Measurements from ENCODE around the gene UNC93A. TPM values are rescaled to one million over a fixed set of nuclear protein-coding genes. Genes with fewer than 3 reads are reported as not detected.
"Not testable (repeated sequence)": the region's sequence is repeated elsewhere in the genome, so short reads cannot be mapped to it uniquely, and the experiment has no call there.

The UNC93A gene
- polyA plus RNA-seq, 2 donors: 3.6 to 4.7 TPM

DNA sequence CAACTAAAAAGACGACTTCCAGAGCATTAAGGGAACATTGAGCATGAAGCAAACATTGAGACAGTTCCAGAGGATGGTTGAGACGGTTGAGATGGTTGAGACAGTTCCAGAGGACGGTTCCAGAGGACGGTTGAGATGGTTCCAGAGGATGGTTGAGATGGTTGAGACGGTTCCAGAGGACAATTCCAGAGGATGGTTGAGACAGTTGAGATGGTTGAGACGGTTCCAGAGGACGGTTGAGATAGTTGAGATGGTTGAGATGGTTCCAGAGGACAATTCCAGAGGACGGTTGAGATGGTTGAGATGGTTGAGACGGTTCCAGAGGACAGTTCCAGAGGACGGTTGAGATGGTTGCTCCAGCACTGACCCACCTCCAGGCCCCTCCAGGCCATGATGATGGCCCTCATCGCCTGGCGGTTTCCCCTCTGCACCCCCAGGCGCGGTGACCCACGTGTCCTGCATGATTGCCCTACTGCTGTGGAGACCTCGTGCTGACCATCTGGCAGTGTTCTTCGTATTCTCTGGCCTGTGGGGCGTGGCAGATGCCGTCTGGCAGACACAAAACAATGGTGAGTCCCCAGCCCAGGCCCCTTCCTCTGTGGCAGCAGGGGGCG is 16.3 kb downstream of the UNC93A start:
- Histone ChIP-seq H3K27ac (ENCODE audit: low read depth in 2 of 2, low read length in 1 of 2) (no peak overlapping the region), H3K36me3 (ENCODE audit: control insufficient read depth in 2 of 2, insufficient read depth in 2 of 2, low read length in 1 of 2) (no peaks in the 10 kb centered on the region), H3K9me3 (ENCODE audit: control insufficient read depth in 2 of 2, insufficient read depth in 1 of 2, low read depth in 1 of 2, low read length in 1 of 2) (no peaks in the 10 kb centered on the region), H3K4me1 (ENCODE audit: control insufficient read depth in 2 of 2, insufficient read depth in 2 of 2, low read length in 1 of 2) (peaks cover 0 to 2% of the 10 kb centered on the region in 2 donors), H3K4me3 (ENCODE audit: low read depth in 1 of 2, low read length in 2 of 2) (no peak overlapping the region), H3K27me3 (ENCODE audit: control insufficient read depth in 1 of 2, insufficient read depth in 2 of 2, low read length in 2 of 2) (no peaks in the 10 kb centered on the region)
- WGBS, 2 donors: 84 to 89% methylated on average over 20 of the region's 20 CpGs

DNA sequence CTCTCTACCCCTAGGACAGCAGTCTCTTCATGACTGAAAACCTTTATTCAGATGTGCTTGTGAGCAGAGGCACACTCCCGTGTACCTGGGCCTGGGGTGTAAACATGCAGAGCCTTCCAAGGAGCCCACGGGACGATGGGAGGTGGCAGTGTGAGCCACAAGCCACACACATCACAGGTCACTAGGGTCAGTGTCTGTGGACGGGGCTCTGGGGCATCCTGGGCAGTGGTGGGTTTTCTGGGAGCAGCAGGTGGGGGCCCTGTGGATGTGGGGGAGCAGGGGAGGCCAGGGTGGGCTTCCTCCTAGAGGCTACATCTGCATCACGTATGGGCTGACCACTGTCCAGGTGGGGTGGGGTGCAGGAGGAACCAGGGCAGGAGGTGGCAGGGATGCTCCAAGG is 17.1 kb downstream of the UNC93A start:
- no peak overlapping the region for H3K27ac ChIP-seq (ENCODE audit: low read depth in 2 of 2, low read length in 1 of 2)
- no peaks in the 10 kb centered on the region for H3K9me3 ChIP-seq (ENCODE audit: control insufficient read depth in 2 of 2, insufficient read depth in 1 of 2, low read depth in 1 of 2, low read length in 1 of 2)
- H3K36me3 ChIP-seq (ENCODE audit: control insufficient read depth in 2 of 2, insufficient read depth in 2 of 2, low read length in 1 of 2): no peaks in the 10 kb centered on the region
- no peak overlapping the region for H3K4me3 ChIP-seq (ENCODE audit: low read depth in 1 of 2, low read length in 2 of 2)
- H3K4me1 ChIP-seq (ENCODE audit: control insufficient read depth in 2 of 2, insufficient read depth in 2 of 2, low read length in 1 of 2): peaks cover 0 to 2% of the 10 kb centered on the region in 2 donors
- no peaks in the 10 kb centered on the region for H3K27me3 ChIP-seq (ENCODE audit: control insufficient read depth in 1 of 2, insufficient read depth in 2 of 2, low read length in 2 of 2)
- 83 to 84% methylated on average over 5 of the region's 5 CpGs for WGBS, 2 donors

DNA sequence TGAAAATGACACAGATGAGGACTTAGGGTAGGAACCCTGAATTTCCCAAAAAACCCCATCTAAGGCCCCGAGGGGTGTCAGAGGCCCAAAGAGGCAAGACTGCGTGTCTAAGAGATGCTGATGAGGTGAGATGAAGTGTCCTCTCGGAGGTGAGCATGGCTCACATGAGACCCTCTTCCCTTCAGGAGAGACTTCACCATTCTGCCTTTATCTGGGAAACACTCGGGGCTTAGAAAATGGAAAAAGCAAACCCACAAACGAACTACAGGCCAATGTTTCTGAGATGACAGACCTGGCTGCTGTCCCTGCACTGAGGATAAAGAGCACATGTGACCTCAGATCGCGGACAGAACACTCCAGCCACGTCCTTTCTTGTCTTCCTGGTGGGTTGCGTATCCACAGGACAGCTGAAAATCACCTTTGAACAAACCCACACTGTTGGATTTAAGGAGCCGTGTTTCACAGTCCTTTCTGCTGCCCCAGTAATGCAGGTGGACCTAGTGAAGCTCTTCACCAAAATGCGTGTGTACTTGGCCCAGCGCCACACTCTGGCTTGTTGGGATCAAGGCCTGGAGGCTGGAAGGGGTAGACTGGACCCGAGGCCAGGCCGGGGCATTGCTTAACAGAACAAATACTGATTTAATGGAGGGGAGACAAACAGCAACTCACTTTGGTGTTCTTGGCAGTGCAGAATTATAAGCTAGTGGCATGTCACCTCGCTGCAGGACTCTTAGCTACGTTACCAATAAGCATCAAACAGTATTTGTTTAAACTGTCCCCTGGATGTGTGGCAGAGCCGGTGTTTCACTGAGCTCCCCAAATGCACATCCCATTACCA is 18.5 kb downstream of the UNC93A start:
- H3K27me3 ChIP-seq (ENCODE audit: control insufficient read depth in 1 of 2, insufficient read depth in 2 of 2, low read length in 2 of 2); H3K9me3 ChIP-seq (ENCODE audit: control insufficient read depth in 2 of 2, insufficient read depth in 1 of 2, low read depth in 1 of 2, low read length in 1 of 2); H3K4me3 ChIP-seq (ENCODE audit: low read depth in 1 of 2, low read length in 2 of 2); H3K27ac ChIP-seq (ENCODE audit: low read depth in 2 of 2, low read length in 1 of 2); H3K4me1 ChIP-seq (ENCODE audit: control insufficient read depth in 2 of 2, insufficient read depth in 2 of 2, low read length in 1 of 2); H3K36me3 ChIP-seq (ENCODE audit: control insufficient read depth in 2 of 2, insufficient read depth in 2 of 2, low read length in 1 of 2): not testable (repeated sequence)
- 65 to 81% methylated on average over 13 to 16 of the region's 17 CpGs for WGBS, 2 donors

DNA sequence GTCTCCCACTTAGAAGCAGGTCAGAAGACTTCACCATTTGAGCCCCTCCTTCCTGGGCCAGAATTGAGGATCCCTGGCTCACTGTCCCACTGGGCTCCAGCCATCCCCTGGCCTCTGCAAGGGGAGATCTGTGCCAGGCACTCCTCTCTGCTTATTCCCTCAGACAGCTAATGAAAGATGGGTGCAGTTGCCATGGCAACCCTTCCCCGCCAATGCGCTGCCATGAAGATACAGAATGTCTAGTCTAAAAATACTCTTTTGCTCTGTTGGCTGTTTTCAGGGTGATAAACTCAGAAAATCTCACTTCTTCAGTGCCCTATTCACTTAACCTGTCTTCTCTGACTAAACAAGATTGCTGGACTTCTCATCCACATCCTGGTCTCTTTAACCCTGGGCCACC is 20.2 kb downstream of the UNC93A start:
- 46 to 82% methylated on average over 2 of the region's 2 CpGs for WGBS, 2 donors
- H3K27me3 ChIP-seq (ENCODE audit: control insufficient read depth in 1 of 2, insufficient read depth in 2 of 2, low read length in 2 of 2): no peaks in the 10 kb centered on the region

DNA sequence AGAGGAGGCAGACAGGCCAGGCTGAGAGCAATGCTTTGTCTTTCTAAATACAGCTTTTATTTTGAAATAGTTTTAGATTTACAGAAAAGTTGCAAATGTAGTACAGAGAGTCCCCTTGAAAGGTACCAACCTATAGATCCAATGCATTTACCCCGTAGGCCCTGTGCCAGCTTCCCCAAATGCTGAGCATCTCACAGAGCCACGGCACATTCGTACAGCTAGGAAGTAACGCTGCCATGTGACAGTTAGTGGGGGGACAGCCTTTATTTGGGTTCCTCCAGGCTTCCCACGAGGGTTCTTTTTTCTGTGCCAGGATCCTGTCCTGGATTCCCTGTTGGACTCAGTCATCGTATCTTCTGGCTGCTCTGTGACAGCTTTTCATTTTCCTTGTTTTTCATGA is 20.6 kb downstream of the UNC93A start:
- not testable (repeated sequence) for H3K4me1 ChIP-seq (ENCODE audit: control insufficient read depth in 2 of 2, insufficient read depth in 2 of 2, low read length in 1 of 2); H3K4me3 ChIP-seq (ENCODE audit: low read depth in 1 of 2, low read length in 2 of 2); H3K36me3 ChIP-seq (ENCODE audit: control insufficient read depth in 2 of 2, insufficient read depth in 2 of 2, low read length in 1 of 2); H3K27ac ChIP-seq (ENCODE audit: low read depth in 2 of 2, low read length in 1 of 2); H3K9me3 ChIP-seq (ENCODE audit: control insufficient read depth in 2 of 2, insufficient read depth in 1 of 2, low read depth in 1 of 2, low read length in 1 of 2); H3K27me3 ChIP-seq (ENCODE audit: control insufficient read depth in 1 of 2, insufficient read depth in 2 of 2, low read length in 2 of 2)
- WGBS, 2 donors: 71 to 75% methylated on average over 6 of the region's 6 CpGs

More for the DNA sequence above, 20.2 kb downstream of the UNC93A start:
- Histone ChIP-seq H3K36me3 (ENCODE audit: control insufficient read depth in 2 of 2, insufficient read depth in 2 of 2, low read length in 1 of 2) (no peaks in the 10 kb centered on the region), H3K27ac (ENCODE audit: low read depth in 2 of 2, low read length in 1 of 2) (no peak overlapping the region), H3K9me3 (ENCODE audit: control insufficient read depth in 2 of 2, insufficient read depth in 1 of 2, low read depth in 1 of 2, low read length in 1 of 2) (no peaks in the 10 kb centered on the region), H3K4me1 (ENCODE audit: control insufficient read depth in 2 of 2, insufficient read depth in 2 of 2, low read length in 1 of 2) (no peaks in the 10 kb centered on the region), H3K4me3 (ENCODE audit: low read depth in 1 of 2, low read length in 2 of 2) (no peak overlapping the region)

DNA sequence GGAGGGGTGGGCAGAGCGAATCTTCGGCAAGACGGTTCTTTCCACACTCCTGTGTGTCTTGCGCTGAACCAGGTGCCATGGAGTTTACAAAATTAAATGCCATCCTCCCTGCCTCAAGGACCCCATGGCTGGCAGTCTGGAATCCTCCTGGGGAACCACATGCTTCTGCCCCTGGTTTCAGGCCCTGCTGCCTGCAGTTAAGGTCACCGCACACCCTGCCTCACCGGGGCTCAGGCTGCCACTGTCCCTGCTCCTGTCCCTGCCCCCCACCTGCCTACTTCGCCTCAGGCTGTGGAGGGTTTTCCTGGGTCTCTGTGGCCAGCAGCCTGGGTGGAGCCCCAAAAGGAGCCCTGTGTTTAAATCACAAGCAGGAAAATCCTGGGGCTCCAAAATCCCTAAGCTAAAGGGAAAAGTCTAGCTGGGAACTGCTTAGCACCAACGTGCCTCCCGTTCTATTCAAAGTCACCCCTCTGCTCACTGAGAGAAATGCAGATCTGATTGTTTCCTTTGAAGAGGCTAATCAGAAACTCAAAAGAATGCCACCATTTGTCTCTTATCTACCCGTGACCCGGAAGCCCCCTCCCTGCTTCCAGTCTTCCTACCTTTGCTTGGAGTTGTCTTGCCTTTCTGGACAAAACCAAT is 23.2 kb downstream of the UNC93A start:
- no peaks in the 10 kb centered on the region for H3K27me3 ChIP-seq (ENCODE audit: control insufficient read depth in 1 of 2, insufficient read depth in 2 of 2, low read length in 2 of 2)
- H3K4me1 ChIP-seq (ENCODE audit: control insufficient read depth in 2 of 2, insufficient read depth in 2 of 2, low read length in 1 of 2): no peaks in the 10 kb centered on the region
- 73% methylated on average over 11 of the region's 11 CpGs for WGBS, 2 donors
- H3K9me3 ChIP-seq (ENCODE audit: control insufficient read depth in 2 of 2, insufficient read depth in 1 of 2, low read depth in 1 of 2, low read length in 1 of 2): no peaks in the 10 kb centered on the region
- H3K36me3 ChIP-seq (ENCODE audit: control insufficient read depth in 2 of 2, insufficient read depth in 2 of 2, low read length in 1 of 2): no peaks in the 10 kb centered on the region
- no peak overlapping the region for H3K4me3 ChIP-seq (ENCODE audit: low read depth in 1 of 2, low read length in 2 of 2)
- H3K27ac ChIP-seq (ENCODE audit: low read depth in 2 of 2, low read length in 1 of 2): no peak overlapping the region

DNA sequence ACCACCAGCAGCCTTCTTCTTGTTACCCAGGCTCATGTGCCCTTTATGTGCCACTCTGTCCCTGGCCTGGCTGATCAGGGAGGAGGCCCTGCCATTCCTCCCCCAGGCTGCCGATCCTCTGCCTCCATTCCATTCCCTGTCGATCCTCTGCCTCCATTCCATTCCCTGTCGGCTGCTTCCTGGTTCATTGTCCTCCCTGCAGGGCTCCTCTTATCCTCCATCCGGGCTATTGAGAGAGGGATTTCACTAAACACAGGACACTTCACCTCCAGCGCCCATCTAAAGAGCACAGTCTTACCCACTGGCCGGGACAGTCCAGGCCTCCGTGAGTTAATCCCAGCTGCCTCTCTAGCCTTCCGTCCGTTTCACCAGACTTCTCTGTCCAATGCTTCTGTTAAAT is 26.1 kb downstream of the UNC93A start:
- no peak overlapping the region for H3K4me3 ChIP-seq (ENCODE audit: low read depth in 1 of 2, low read length in 2 of 2)
- no peaks in the 10 kb centered on the region for H3K4me1 ChIP-seq (ENCODE audit: control insufficient read depth in 2 of 2, insufficient read depth in 2 of 2, low read length in 1 of 2)
- no peak overlapping the region for H3K27ac ChIP-seq (ENCODE audit: low read depth in 2 of 2, low read length in 1 of 2)
- 81 to 84% methylated on average over 8 to 9 of the region's 9 CpGs for WGBS, 2 donors
- H3K36me3 ChIP-seq (ENCODE audit: control insufficient read depth in 2 of 2, insufficient read depth in 2 of 2, low read length in 1 of 2): no peaks in the 10 kb centered on the region
- H3K27me3 ChIP-seq (ENCODE audit: control insufficient read depth in 1 of 2, insufficient read depth in 2 of 2, low read length in 2 of 2): no peaks in the 10 kb centered on the region
- no peaks in the 10 kb centered on the region for H3K9me3 ChIP-seq (ENCODE audit: control insufficient read depth in 2 of 2, insufficient read depth in 1 of 2, low read depth in 1 of 2, low read length in 1 of 2)

DNA sequence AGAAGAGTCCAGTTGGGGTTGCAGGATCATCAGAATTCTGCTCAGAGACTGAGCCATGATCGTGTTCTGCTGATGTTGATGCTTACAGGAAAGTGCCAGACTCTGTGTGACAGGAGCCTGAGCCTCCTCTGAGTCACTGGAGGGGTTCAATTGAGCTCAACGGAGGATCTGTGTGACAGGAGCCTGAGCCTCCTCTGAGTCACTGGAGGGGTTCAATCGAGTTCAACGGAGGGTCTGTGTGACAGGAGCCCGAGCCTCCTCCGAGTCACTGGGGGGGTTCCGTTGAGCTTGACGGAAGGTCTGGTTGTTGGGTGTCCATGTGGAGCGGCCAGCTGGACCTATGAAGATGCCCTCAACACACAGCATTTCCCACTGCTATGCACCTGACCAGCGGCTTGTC is 27.2 kb downstream of the UNC93A start:
- H3K36me3 ChIP-seq (ENCODE audit: control insufficient read depth in 2 of 2, insufficient read depth in 2 of 2, low read length in 1 of 2); H3K27me3 ChIP-seq (ENCODE audit: control insufficient read depth in 1 of 2, insufficient read depth in 2 of 2, low read length in 2 of 2); H3K27ac ChIP-seq (ENCODE audit: low read depth in 2 of 2, low read length in 1 of 2); H3K4me1 ChIP-seq (ENCODE audit: control insufficient read depth in 2 of 2, insufficient read depth in 2 of 2, low read length in 1 of 2); H3K4me3 ChIP-seq (ENCODE audit: low read depth in 1 of 2, low read length in 2 of 2); H3K9me3 ChIP-seq (ENCODE audit: control insufficient read depth in 2 of 2, insufficient read depth in 1 of 2, low read depth in 1 of 2, low read length in 1 of 2): not testable (repeated sequence)
- WGBS, 2 donors: 79 to 88% methylated on average over 10 of the region's 10 CpGs

DNA sequence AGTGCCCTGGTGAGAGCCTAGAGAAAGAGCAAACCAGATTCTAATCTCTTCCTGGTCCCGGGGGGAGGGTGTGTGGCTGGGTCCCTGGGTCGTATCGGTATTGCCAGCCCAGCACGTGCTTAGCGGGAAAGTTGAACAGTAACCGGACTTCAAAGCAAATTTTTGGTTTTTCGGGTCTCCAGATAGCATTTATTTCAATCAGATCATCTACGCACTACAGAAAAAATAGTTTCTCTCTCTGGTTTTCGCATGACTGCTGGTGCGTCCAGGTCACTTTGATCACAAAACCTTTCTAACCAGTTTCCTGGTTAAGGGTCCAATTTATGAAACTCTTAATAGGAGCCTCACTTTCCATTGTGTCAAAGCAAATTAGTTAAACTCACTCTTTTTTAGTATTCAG is 27.7 kb downstream of the UNC93A start:
- not testable (repeated sequence) for H3K4me3 ChIP-seq (ENCODE audit: low read depth in 1 of 2, low read length in 2 of 2); H3K27me3 ChIP-seq (ENCODE audit: control insufficient read depth in 1 of 2, insufficient read depth in 2 of 2, low read length in 2 of 2); H3K9me3 ChIP-seq (ENCODE audit: control insufficient read depth in 2 of 2, insufficient read depth in 1 of 2, low read depth in 1 of 2, low read length in 1 of 2); H3K36me3 ChIP-seq (ENCODE audit: control insufficient read depth in 2 of 2, insufficient read depth in 2 of 2, low read length in 1 of 2); H3K4me1 ChIP-seq (ENCODE audit: control insufficient read depth in 2 of 2, insufficient read depth in 2 of 2, low read length in 1 of 2); H3K27ac ChIP-seq (ENCODE audit: low read depth in 2 of 2, low read length in 1 of 2)
- 62 to 89% methylated on average over 10 of the region's 10 CpGs for WGBS, 2 donors

Data from esophagus (tissue), 2 donors.